HAP-1 (cell line): ENCODE results near the gene TP53.
A peak's percentile ranks its signal among the peaks of the same experiment; 100 is the strongest.
"Not testable (repeated sequence)": the region's sequence is repeated elsewhere in the genome, so short reads cannot be mapped to it uniquely, and the experiment has no call there.

Source experiments
- DNase-seq, 2 experiments: peaks; one replicate each; pipeline ENCODE4 v3.0.0-alpha.2; 2016 to 2020; ENCODE audit warnings: low spot score in 2 of 2
- H3K27me3 ChIP-seq: fragments of 250-450 bp; sonication (Bioruptor Pico); 2 replicates; pipeline ENCODE4 v1.5.1; 2020; ENCODE audit warnings: low read depth, mild to moderate bottlenecking, moderate library complexity
- H3K36me3 ChIP-seq: fragments of 250-450 bp; sonication (Bioruptor Pico); replicated peaks from 2 replicates; pipeline ENCODE4 v1.5.1; 2020; ENCODE audit warnings: mild to moderate bottlenecking
- H3K4me1 ChIP-seq: fragments of 250-450 bp; sonication (Bioruptor Pico); 2 replicates; pipeline ENCODE4 v1.5.1; 2020; ENCODE audit warnings: mild to moderate bottlenecking
- H3K4me3 ChIP-seq: fragments of 250-450 bp; sonication (Bioruptor Pico); 2 replicates; pipeline ENCODE4 v1.5.1; 2020; ENCODE audit warnings: mild to moderate bottlenecking, moderate library complexity
- H3K9me3 ChIP-seq: fragments of 250-450 bp; sonication (Bioruptor Pico); 2 replicates; pipeline ENCODE4 v1.5.1; 2020; ENCODE audit warnings: mild to moderate bottlenecking, moderate library complexity
- in situ Hi-C: fragments of 300-500 bp; cut with MboI; formaldehyde crosslinking; loops from 3 replicates; pipeline ENCODE4 v1.14.3; 2020; ENCODE audit warnings: low sequenced_read_pairs, inconsistent platforms, mixed read lengths

TP53 gene

GRCh38 chr17:7644775-7645174 lies 42.5 kb downstream of the TP53 start:
- DNase-seq = no peak
- in situ Hi-C loops = no loop called here
- H3K36me3 ChIP-seq = no peaks in the 10 kb centered on the region
- no peaks in the 10 kb centered on the region for H3K4me1 ChIP-seq
- no peak overlapping the region for H3K4me3 ChIP-seq
- no peaks in the 10 kb centered on the region for H3K9me3 ChIP-seq
- H3K27me3 ChIP-seq = no peaks in the 10 kb centered on the region

- H3K4me1 ChIP-seq, H3K4me3 ChIP-seq, H3K36me3 ChIP-seq, H3K27me3 ChIP-seq, DNase-seq, in situ Hi-C loops, H3K9me3 ChIP-seq: not testable (repeated sequence)
These were observed 45.7 kb downstream of the TP53 start for GRCh38 chr17:7641635-7642034.

- no peaks in the 10 kb centered on the region for H3K36me3 ChIP-seq
- H3K27me3 ChIP-seq = no peaks in the 10 kb centered on the region
- no peaks in the 10 kb centered on the region for H3K9me3 ChIP-seq
- in situ Hi-C loops = no loop called here
- no peak for DNase-seq
- no peaks in the 10 kb centered on the region for H3K4me1 ChIP-seq
- no peak overlapping the region for H3K4me3 ChIP-seq
These were observed 46.5 kb downstream of the TP53 start for GRCh38 chr17:7640783-7641182.

GRCh38 chr17:7636163-7636562 lies 51.1 kb downstream of the TP53 start:
- Histone ChIP-seq H3K4me1 (peaks cover 4% of the 10 kb centered on the region; the same call in 1 of the 2 replicates), H3K27me3 (no peaks in the 10 kb centered on the region), H3K4me3 (no peak overlapping the region), H3K36me3 (no peaks in the 10 kb centered on the region), H3K9me3 (no peaks in the 10 kb centered on the region)
- DNase-seq = no peak
- in situ Hi-C loops = no loop called here

GRCh38 chr17:7634384-7634783 lies 52.9 kb downstream of the TP53 start:
- Histone ChIP-seq H3K36me3 (no peaks in the 10 kb centered on the region), H3K9me3 (no peaks in the 10 kb centered on the region), H3K4me1 (peaks cover 4% of the 10 kb centered on the region; the same call in 1 of the 2 replicates), H3K27me3 (no peaks in the 10 kb centered on the region), H3K4me3 (no peak overlapping the region)
- in situ Hi-C loops = no loop called here
- peak; percentile 59 to 91 for DNase-seq

- in situ Hi-C loops = no loop called here
- no peak for DNase-seq
- no peaks in the 10 kb centered on the region for H3K36me3 ChIP-seq
These were observed 54.2 kb downstream of the TP53 start for GRCh38 chr17:7633093-7633492.

GRCh38 chr17:7632492-7632894 lies 54.8 kb downstream of the TP53 start:
- no peak overlapping the region for H3K4me3 ChIP-seq
- peaks cover 4% of the 10 kb centered on the region for H3K4me1 ChIP-seq
- H3K27me3 ChIP-seq = no peaks in the 10 kb centered on the region
- no peaks in the 10 kb centered on the region for H3K36me3 ChIP-seq
- in situ Hi-C loops = no loop called here
- no peaks in the 10 kb centered on the region for H3K9me3 ChIP-seq
- DNase-seq = peak; percentile 49 to 59

More at GRCh38 chr17:7633093-7633492, 54.2 kb downstream of the TP53 start:
- H3K27me3 ChIP-seq = no peaks in the 10 kb centered on the region
- peaks cover 4% of the 10 kb centered on the region for H3K4me1 ChIP-seq
- H3K4me3 ChIP-seq = no peak overlapping the region
- no peaks in the 10 kb centered on the region for H3K9me3 ChIP-seq

- H3K4me1 ChIP-seq = peaks cover 6% of the 10 kb centered on the region
- DNase-seq = no peak
- in situ Hi-C loops = no loop called here
- no peak overlapping the region for H3K4me3 ChIP-seq
- no peaks in the 10 kb centered on the region; the same call in 1 of the 2 replicates for H3K36me3 ChIP-seq
- H3K9me3 ChIP-seq = no peaks in the 10 kb centered on the region
- no peaks in the 10 kb centered on the region for H3K27me3 ChIP-seq
These were observed 55.6 kb downstream of the TP53 start for GRCh38 chr17:7631398-7632380.

- peaks cover 4% of the 10 kb centered on the region; the same call in 1 of the 2 replicates for H3K36me3 ChIP-seq
- DNase-seq = no peak
- peaks cover 8% of the 10 kb centered on the region for H3K4me1 ChIP-seq
- in situ Hi-C loops = no loop called here
- no peaks in the 10 kb centered on the region for H3K9me3 ChIP-seq
- no peak within 1 kb of the TSS for H3K4me3 ChIP-seq
- H3K27me3 ChIP-seq = no peaks in the 10 kb centered on the region
These were observed 57.2 kb downstream of the TP53 start, which contains the start of gene SHBG for GRCh38 chr17:7629939-7630571. TSS of gene SHBG (plus strand) at chr17:7630135. CDS start at chr17:7630173, 38 bp downstream.

GRCh38 chr17:7627250-7628121 lies 59.8 kb downstream of the TP53 start, which contains the start of gene SAT2:
TSS of gene SAT2 (minus strand) at chr17:7627821. CDS start at chr17:7627635, 186 bp downstream.
- Histone ChIP-seq H3K4me1 (peaks cover 4% of the 10 kb centered on the region; the same call in 1 of the 2 replicates), H3K27me3 (no peaks in the 10 kb centered on the region), H3K36me3 (peaks cover 4% of the 10 kb centered on the region; the same call in 1 of the 2 replicates), H3K4me3 (peak within 1 kb of the TSS; percentile 73), H3K9me3 (no peaks in the 10 kb centered on the region)
- DNase-seq = peak; percentile 85 to 99
- in situ Hi-C loops = no loop called here

- peak overlapping the region; percentile 73 for H3K4me3 ChIP-seq
- in situ Hi-C loops = no loop called here
- no peaks in the 10 kb centered on the region for H3K9me3 ChIP-seq
- H3K4me1 ChIP-seq = peaks cover 4% of the 10 kb centered on the region; the same call in 1 of the 2 replicates
- DNase-seq = peak in 1 of 2 experiments; percentile 19
- H3K36me3 ChIP-seq = peaks cover 4% of the 10 kb centered on the region; the same call in 1 of the 2 replicates
- H3K27me3 ChIP-seq = no peaks in the 10 kb centered on the region
These were observed 60.4 kb downstream of the TP53 start for GRCh38 chr17:7626956-7627249.

GRCh38 chr17:7626307-7626706 lies 61.0 kb downstream of the TP53 start:
- Histone ChIP-seq H3K36me3 (peaks cover 4% of the 10 kb centered on the region; the same call in 1 of the 2 replicates), H3K9me3 (no peaks in the 10 kb centered on the region), H3K4me1 (peaks cover 4% of the 10 kb centered on the region; the same call in 1 of the 2 replicates), H3K4me3 (peak overlapping the region; percentile 73), H3K27me3 (no peaks in the 10 kb centered on the region)
- in situ Hi-C loops = no loop called here
- no peak for DNase-seq

- H3K4me1 ChIP-seq, H3K36me3 ChIP-seq, DNase-seq, H3K9me3 ChIP-seq, in situ Hi-C loops, H3K4me3 ChIP-seq, H3K27me3 ChIP-seq: not testable (repeated sequence)
These were observed 61.5 kb downstream of the TP53 start for GRCh38 chr17:7625749-7626148.
